NB4 (cell line): ENCODE results near the gene TMIE.

Experiments used
- POLR2A ChIP-seq: IDR thresholded peaks from 2 replicates; pipeline ENCODE4 v1.6.1; 2011; ENCODE audit warnings: mild to moderate bottlenecking; ENCODE audit not compliant: insufficient read length; ENCODE audit errors: extremely low read depth
- TF ChIP-seq, protein P1 (sequence below): IDR thresholded peaks from one replicate; pipeline ENCODE4 v1.5.1; 2012; ENCODE audit warnings: low read depth, low read length

DNA sequence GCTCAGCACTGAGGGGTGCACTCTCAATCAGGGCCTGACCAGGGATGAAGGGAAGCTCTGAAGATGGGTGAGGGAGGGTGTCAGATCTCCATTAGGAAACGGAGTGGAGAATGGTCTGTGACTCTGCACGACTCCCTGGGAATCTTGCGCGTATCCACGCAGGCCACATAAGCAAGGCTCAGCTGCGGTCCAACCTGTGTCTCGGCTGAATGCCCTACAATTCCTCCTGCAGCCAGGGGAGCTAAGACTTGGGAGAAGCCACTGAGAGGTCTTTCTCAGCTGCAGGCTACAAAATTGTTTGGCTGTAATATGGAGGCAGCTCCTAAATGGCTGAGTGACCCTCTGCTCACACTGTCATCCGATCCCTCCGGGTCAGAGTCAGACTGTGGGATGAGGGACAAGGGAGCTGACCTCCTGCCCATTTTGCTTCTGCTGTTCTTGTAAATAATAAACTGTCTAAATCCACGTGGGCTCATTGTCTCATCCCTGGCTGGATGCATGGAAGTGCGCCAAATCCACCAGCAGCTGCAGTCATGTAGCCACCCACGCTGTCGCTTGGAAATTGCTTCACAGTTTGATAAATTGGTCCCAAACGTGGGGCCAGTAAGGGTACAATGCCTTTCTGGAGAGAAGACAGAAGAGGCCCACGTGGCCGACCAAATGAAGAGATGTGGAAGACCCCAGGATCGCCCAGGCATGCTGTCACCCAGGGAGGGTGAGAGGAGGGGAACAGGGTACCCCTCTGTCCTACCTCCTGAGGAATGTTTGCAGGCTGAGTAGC lies 38.2 kb upstream of the TMIE start:
- TF ChIP-seq, protein P1, sequence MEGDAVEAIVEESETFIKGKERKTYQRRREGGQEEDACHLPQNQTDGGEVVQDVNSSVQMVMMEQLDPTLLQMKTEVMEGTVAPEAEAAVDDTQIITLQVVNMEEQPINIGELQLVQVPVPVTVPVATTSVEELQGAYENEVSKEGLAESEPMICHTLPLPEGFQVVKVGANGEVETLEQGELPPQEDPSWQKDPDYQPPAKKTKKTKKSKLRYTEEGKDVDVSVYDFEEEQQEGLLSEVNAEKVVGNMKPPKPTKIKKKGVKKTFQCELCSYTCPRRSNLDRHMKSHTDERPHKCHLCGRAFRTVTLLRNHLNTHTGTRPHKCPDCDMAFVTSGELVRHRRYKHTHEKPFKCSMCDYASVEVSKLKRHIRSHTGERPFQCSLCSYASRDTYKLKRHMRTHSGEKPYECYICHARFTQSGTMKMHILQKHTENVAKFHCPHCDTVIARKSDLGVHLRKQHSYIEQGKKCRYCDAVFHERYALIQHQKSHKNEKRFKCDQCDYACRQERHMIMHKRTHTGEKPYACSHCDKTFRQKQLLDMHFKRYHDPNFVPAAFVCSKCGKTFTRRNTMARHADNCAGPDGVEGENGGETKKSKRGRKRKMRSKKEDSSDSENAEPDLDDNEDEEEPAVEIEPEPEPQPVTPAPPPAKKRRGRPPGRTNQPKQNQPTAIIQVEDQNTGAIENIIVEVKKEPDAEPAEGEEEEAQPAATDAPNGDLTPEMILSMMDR = no peak
- no peak for TF ChIP-seq POLR2A
